ENCODE measurements around the gene TMEM135. TPM values are rescaled to one million over a fixed set of nuclear protein-coding genes. Genes with fewer than 3 reads are reported as not detected.
A peak's percentile ranks its signal among the peaks of the same experiment; 100 is the strongest.
"Not testable (repeated sequence)": the region's sequence is repeated elsewhere in the genome, so short reads cannot be mapped to it uniquely, and the experiment has no call there.

Gene TMEM135
- total RNA-seq, 1 donor from 2014 or later: 28.1 TPM

- DNase-seq: peak; percentile 35
These were observed 16.9 kb upstream of the TMEM135 start for GRCh38 chr11:87020764-87021365.

GRCh38 chr11:87022254-87022653 lies 15.5 kb upstream of the TMEM135 start:
- no peak for DNase-seq

- DNase-seq: no peak
These were observed 15.0 kb upstream of the TMEM135 start for GRCh38 chr11:87022738-87023137.

- not testable (repeated sequence) for DNase-seq
These were observed 11.3 kb upstream of the TMEM135 start for GRCh38 chr11:87026415-87026814.

GRCh38 chr11:87030458-87031054 lies 7.2 kb upstream of the TMEM135 start:
- peak; percentile 22 for DNase-seq

GRCh38 chr11:87031433-87032170 lies 6.1 kb upstream of the TMEM135 start:
- DNase-seq: no peak

- DNase-seq: no peak
These were observed 4.2 kb upstream of the TMEM135 start for GRCh38 chr11:87033561-87033960.

GRCh38 chr11:87035976-87036583 lies 1.7 kb upstream of the TMEM135 start:
- no peak for DNase-seq

- DNase-seq: peak; percentile 28
These were observed 831 bp upstream of the TMEM135 start for GRCh38 chr11:87036756-87037449.

GRCh38 chr11:87038235-87038977 lies 672 bp downstream of the TMEM135 start:
- DNase-seq: peak; percentile 17

GRCh38 chr11:87039371-87039770 lies 1.6 kb downstream of the TMEM135 start:
- no peak for DNase-seq

GRCh38 chr11:87043894-87044293 lies 6.2 kb downstream of the TMEM135 start:
- DNase-seq: no peak

- no peak for DNase-seq
These were observed 9.1 kb downstream of the TMEM135 start for GRCh38 chr11:87046824-87047223.

- DNase-seq: no peak
These were observed 18.4 kb downstream of the TMEM135 start for GRCh38 chr11:87056091-87056490.

- no peak for DNase-seq
These were observed 20.0 kb downstream of the TMEM135 start for GRCh38 chr11:87057749-87058148.

GRCh38 chr11:87059596-87060390 lies 22.1 kb downstream of the TMEM135 start:
- no peak for DNase-seq

- no peak for DNase-seq
These were observed 24.0 kb downstream of the TMEM135 start for GRCh38 chr11:87061766-87062165.

- DNase-seq: peak; percentile 4
These were observed 26.2 kb downstream of the TMEM135 start for GRCh38 chr11:87063982-87064381.

- DNase-seq: no peak
These were observed 35.1 kb downstream of the TMEM135 start for GRCh38 chr11:87072787-87073186.

- no peak for DNase-seq
These were observed 38.6 kb downstream of the TMEM135 start for GRCh38 chr11:87076260-87076783.

GRCh38 chr11:87076874-87077429 lies 39.2 kb downstream of the TMEM135 start:
- no peak for DNase-seq
